HepG2 (cell line): ENCODE measurements around the gene TNFAIP2. TPM values are rescaled to one million over a fixed set of nuclear protein-coding genes. Genes with fewer than 3 reads are reported as not detected.
A peak's percentile ranks its signal among the peaks of the same experiment; 100 is the strongest.

Experiments used
- ATAC-seq: fragments of 200-7000 bp; cut with Tn5 transposase; 3 replicates; pipeline ENCODE4 v1.9.1; 2020; ENCODE audit warnings: mild to moderate bottlenecking, moderate library complexity
- BruUV-seq: library from RNA; stranded (reverse); fragments of 400-500 nt; replicated peaks from 2 replicates; lab custom pipeline; 2021; lab: Mats Ljungman, UMichigan
- CTCF ChIA-PET: fragments of 300-600 bp; formaldehyde crosslinking; extraction: SDS; loops from one replicate; lab custom pipeline; 2021; ENCODE audit warnings: low total read pairs, inconsistent platforms, low intra/inter-chr PET ratio; lab: Yijun Ruan, JAX
- POLR2A ChIA-PET: fragments of 350-600 bp; sonication (Branson Sonifier 250); formaldehyde crosslinking; loops from one replicate; lab custom pipeline; 2020; ENCODE audit warnings: antibody characterized with exemption, inconsistent platforms; lab: Yijun Ruan, JAX
- DNase-seq: peaks from one replicate; pipeline ENCODE4 v3.0.0-alpha.2; 2015; ENCODE audit warnings: low spot score
- FAIRE-seq: peaks from 3 replicates; lab custom pipeline; 2011; peaks lifted over from hg19 to GRCh38; lab: Jason Lieb, UNC
- H2AFZ ChIP-seq: one replicate; pipeline ENCODE4 v1.6.1; 2011; ENCODE audit warnings: low read length, inconsistent platforms
- H3K27ac ChIP-seq: fragments of 300-600 bp; 3 replicates; pipeline ENCODE4 v1.8.0; 2011; ENCODE audit warnings: mixed run types, mild to moderate bottlenecking, mixed read lengths, low read length, inconsistent platforms; ENCODE audit not compliant: insufficient read depth; ENCODE audit errors: extremely low read length
- H3K27me3 ChIP-seq, 2 experiments: fragments of 200-600 bp in 1 of 2; 2 replicates in 1 of 2; 3 replicates in 1 of 2; pipeline versions ENCODE4 v1.6.0 to v1.8.0; 2011; ENCODE audit warnings: low read length in 2 of 2, mild to moderate bottlenecking in 2 of 2, moderate library complexity in 2 of 2, inconsistent platforms in 1 of 2; ENCODE audit not compliant: insufficient read depth in 2 of 2, control insufficient read depth in 1 of 2
- H3K36me3 ChIP-seq, 2 experiments: fragments of 200-600 bp in 1 of 2; replicated peaks in 1 of 2; 2 replicates in 1 of 2; 3 replicates in 1 of 2; pipeline versions ENCODE4 v1.5.1 to v1.8.0; 2011; ENCODE audit warnings: low read length in 2 of 2, inconsistent platforms in 1 of 2; ENCODE audit not compliant: insufficient read depth in 2 of 2, control insufficient read depth in 1 of 2
- H3K4me1 ChIP-seq: 2 replicates; pipeline ENCODE4 v1.5.1; 2012; ENCODE audit warnings: low read length, inconsistent platforms; ENCODE audit not compliant: insufficient read depth
- H3K4me2 ChIP-seq: 2 replicates; pipeline ENCODE4 v1.6.0; 2011; ENCODE audit warnings: low read depth, low read length, inconsistent platforms
- H3K4me3 ChIP-seq, 3 experiments: fragments of 200-600 bp in 1 of 3; sonication (generic), shearing (Covaris generic) in 1 of 3; replicated peaks in 1 of 3; 2 replicates each; pipeline ENCODE4 v1.5.1; 2011 to 2016; ENCODE audit warnings: low read length in 3 of 3, inconsistent platforms in 2 of 3, low read depth in 2 of 3, mild to moderate bottlenecking in 2 of 3, control low read depth in 1 of 3, mixed read lengths in 1 of 3; ENCODE audit not compliant: insufficient read depth in 1 of 3
- H3K79me2 ChIP-seq: one replicate; pipeline ENCODE4 v1.6.1; 2011; ENCODE audit warnings: low read length, inconsistent platforms; ENCODE audit not compliant: insufficient read depth
- H3K9ac ChIP-seq: 2 replicates; pipeline ENCODE4 v1.6.0; 2011; ENCODE audit warnings: mild to moderate bottlenecking, low read depth, low read length, inconsistent platforms; ENCODE audit not compliant: insufficient read depth
- H3K9me3 ChIP-seq: 2 replicates; pipeline ENCODE4 v1.5.1; 2012; ENCODE audit warnings: mild to moderate bottlenecking, low read length
- H4K20me1 ChIP-seq: 2 replicates; pipeline ENCODE4 v1.6.0; 2011; ENCODE audit warnings: inconsistent platforms, mild to moderate bottlenecking, low read length, moderate library complexity; ENCODE audit not compliant: insufficient read depth
- ATF6 ChIP-seq: sonication (generic); formaldehyde crosslinking; conservative IDR thresholded peaks from 2 replicates; pipeline ENCODE4 v1.4.0; 2020; ENCODE audit warnings: missing genetic modification reagents
- BRF2 ChIP-seq: sonication (generic); formaldehyde crosslinking; IDR thresholded peaks from 2 replicates; pipeline ENCODE4 v1.8.1; 2022; ENCODE audit warnings: mild to moderate bottlenecking, missing genetic modification reagents
- CHCHD3 ChIP-seq: sonication (generic); formaldehyde crosslinking; IDR thresholded peaks from 2 replicates; pipeline ENCODE4 v1.8.0; 2022; ENCODE audit warnings: mild to moderate bottlenecking, missing genetic modification reagents, moderate library complexity
- CSRNP2 ChIP-seq: sonication (generic); formaldehyde crosslinking; conservative IDR thresholded peaks from 2 replicates; pipeline ENCODE4 v1.8.0; 2022; ENCODE audit warnings: low read depth, missing genetic modification reagents
- FLYWCH1 ChIP-seq: sonication (generic); formaldehyde crosslinking; IDR thresholded peaks from 2 replicates; pipeline ENCODE4 v1.8.1; 2023; ENCODE audit warnings: mild to moderate bottlenecking, missing genetic modification reagents
- NCOA2 ChIP-seq: sonication (generic); formaldehyde crosslinking; IDR thresholded peaks from 2 replicates; pipeline ENCODE4 v1.8.0; 2022; ENCODE audit warnings: inconsistent platforms
- NR2F2 ChIP-seq: IDR thresholded peaks from 2 replicates; pipeline ENCODE4 v1.6.1; 2012; ENCODE audit warnings: low read depth, inconsistent platforms, borderline replicate concordance
- RCOR2 ChIP-seq: IDR thresholded peaks from 2 replicates; pipeline ENCODE4 v1.6.1; 2016; ENCODE audit warnings: missing biosample characterization, missing genetic modification reagents
- ZBTB10 ChIP-seq: sonication (generic); formaldehyde crosslinking; IDR thresholded peaks from 2 replicates; pipeline ENCODE4 v1.4.0; 2020; ENCODE audit warnings: missing genetic modification reagents, borderline replicate concordance
- ZC3H4 ChIP-seq: sonication (generic); formaldehyde crosslinking; IDR thresholded peaks from 2 replicates; pipeline ENCODE4 v1.4.0; 2020; ENCODE audit warnings: missing genetic modification reagents, borderline replicate concordance
- ZFP1 ChIP-seq: IDR thresholded peaks from 2 replicates; pipeline ENCODE4 v1.6.1; 2016
- ZMYM3 ChIP-seq: sonication (generic); formaldehyde crosslinking; IDR thresholded peaks from 2 replicates; pipeline ENCODE4 v1.5.1; 2020; ENCODE audit warnings: mild to moderate bottlenecking, missing genetic modification reagents
- ZNF703 ChIP-seq: sonication (generic); formaldehyde crosslinking; IDR thresholded peaks from 2 replicates; pipeline ENCODE4 v1.5.1; 2020; ENCODE audit warnings: missing genetic modification reagents, mild to moderate bottlenecking, moderate library complexity, borderline replicate concordance
- ZNF761 ChIP-seq: sonication (generic); formaldehyde crosslinking; conservative IDR thresholded peaks from 2 replicates; pipeline ENCODE4 v1.4.0; 2020; ENCODE audit warnings: mild to moderate bottlenecking, missing genetic modification reagents
- ZNF775 ChIP-seq: sonication (generic); formaldehyde crosslinking; IDR thresholded peaks from 2 replicates; pipeline ENCODE4 v1.4.0; 2020; ENCODE audit warnings: missing genetic modification reagents, mild to moderate bottlenecking, moderate library complexity, borderline replicate concordance
- WGBS: methylation state at CpG from one replicate; pipeline ENCODE4 v1.1.6; 2017; ENCODE audit warnings: low lambda C conversion rate; 5-methylcytosine and 5-hydroxymethylcytosine counted together
- in situ Hi-C: cut with HindIII; loops from 2 replicates; pipeline ENCODE4 v1.10.0; 2017; ENCODE audit warnings: low pct_unique_long_range_greater_than_20kb; ENCODE audit not compliant: extremely low pct_ligation_motif_present
- intact Hi-C: fragments of 100-400 bp; cut with micrococcal nuclease; formaldehyde crosslinking; loops from one replicate; pipeline ENCODE4 v1.10.0; 2022; ENCODE audit not compliant: unreplicated experiment
- polyA plus RNA-seq, 8 experiments: library from polyadenylated mRNA; depleted of rRNA in 3 of 8; stranded (reverse) in 7 of 8; unstranded in 1 of 8; fragments of >200 nt; fragmentation: Illumina TruSeq in 4 of 8; extraction: Trizol in 4 of 8; gene quantifications; 2 replicates each; pipeline versions ENCODE4 v1.2.1 to v1.2.3, GENCODE V29; 2011 to 2016; ENCODE audit warnings: low read depth in 4 of 8, missing spikeins in 1 of 8, mixed read lengths in 1 of 8; ENCODE audit not compliant: insufficient read depth in 1 of 8
- total RNA-seq, 5 experiments: library from RNA; depleted of rRNA; stranded (reverse); fragments of >200 nt; fragmentation: Illumina TruSeq; extraction: Trizol; gene quantifications; 2 replicates each; pipeline ENCODE4 v1.2.3, GENCODE V29; 2016; ENCODE audit warnings: low read depth in 1 of 5

The TNFAIP2 gene
- total and polyA plus RNA-seq, 2 of the 13 experiments (the other 11 are each of a cell fraction or from before 2014, with no cell fraction given): 0.46 to 1.5 TPM

- no peaks in the 10 kb centered on the region for H3K9me3 ChIP-seq
- H2AFZ ChIP-seq: no peak overlapping the region
- no peaks in the 10 kb centered on the region; a peak in 1 of 5 replicates for H3K27me3 ChIP-seq
- no TSS peak for BruUV-seq
- peak overlapping the region; percentile 99 for H3K4me2 ChIP-seq
- H3K36me3 ChIP-seq: no peaks in the 10 kb centered on the region
- intact Hi-C loops: no loop called here
- H3K79me2 ChIP-seq: peaks cover 29% of the 10 kb centered on the region
- peak overlapping the region; percentile 99 for H3K27ac ChIP-seq
- peaks cover 8% of the 10 kb centered on the region; the same call in 1 of the 2 replicates for H4K20me1 ChIP-seq
- DNase-seq (no peak), ATAC-seq (peak; percentile 0; the same call in 2 of the 3 replicates), FAIRE-seq (no peak)
- POLR2A ChIA-PET: interaction anchor here (0.6 to 3.9 kb wide), 13 partner anchors 8 to 414 kb away, joined by 3 to 55 read pairs (median 5); partner anchors contain the start of genes EIF5 and LBHD2
- CTCF ChIA-PET: no interaction called here
- peaks cover 85% of the 10 kb centered on the region for H3K4me1 ChIP-seq
- peak overlapping the region; percentile 87 for H3K9ac ChIP-seq
- 39% methylated on average over 20 of the region's 31 CpGs for WGBS
- H3K4me3 ChIP-seq: peak overlapping the region; percentile 36 to 73 (median 63); a peak in 5 of 6 replicates
- in situ Hi-C loops: no loop called here
- TF ChIP-seq CSRNP2 (CRISPR knock-in tag) (no peak), ATF6 (CRISPR knock-in tag) (no peak), ZC3H4 (CRISPR knock-in tag) (no peak), FLYWCH1 (CRISPR knock-in tag) (no peak), RCOR2 (CRISPR knock-in tag) (peak; percentile 68), ZBTB10 (peak; percentile 73; the same call in 1 of the 2 replicates), CHCHD3 (CRISPR knock-in tag) (0 out of 2 replicates have a peak, but pooled peaks have one; percentile 33), NCOA2 (no peak), ZFP1 (CRISPR knock-in tag) (no peak), NR2F2 (no peak), ZNF703 (no peak), ZNF761 (CRISPR knock-in tag) (0 out of 2 replicates have a peak, but pooled peaks have one; percentile 14), ZNF775 (CRISPR knock-in tag) (no peak; the same call in 1 of the 2 replicates), ZMYM3 (peak; percentile 98), BRF2 (CRISPR knock-in tag) (no peak)
Observed at GRCh38 chr14:103097994-103098957, 25.0 kb upstream of the TNFAIP2 start.
